ENCODE data around the gene ACD.

The ACD gene

DNA sequence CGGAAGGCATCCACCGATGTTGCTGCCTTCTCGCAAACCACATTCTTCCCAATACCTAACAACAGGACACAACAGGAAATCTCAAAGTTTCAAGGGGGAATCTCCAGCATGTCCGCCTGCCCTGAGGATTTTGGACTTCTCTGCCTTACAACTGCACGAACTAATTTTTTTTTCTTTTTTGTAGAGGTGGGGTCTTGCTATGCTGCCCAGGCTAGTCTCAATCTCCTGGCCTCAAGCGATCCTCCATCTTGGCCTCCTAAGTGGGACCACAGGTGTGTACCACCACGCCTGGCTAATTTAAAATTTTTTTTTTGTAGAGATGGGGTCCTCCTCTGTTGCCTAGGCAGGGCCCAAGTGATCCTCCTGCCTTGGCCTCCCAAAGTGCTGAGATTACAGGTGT, 15.9 kb upstream of the ACD start:
- DNase-seq (ENCODE audit: low spot score), result no peak

DNA sequence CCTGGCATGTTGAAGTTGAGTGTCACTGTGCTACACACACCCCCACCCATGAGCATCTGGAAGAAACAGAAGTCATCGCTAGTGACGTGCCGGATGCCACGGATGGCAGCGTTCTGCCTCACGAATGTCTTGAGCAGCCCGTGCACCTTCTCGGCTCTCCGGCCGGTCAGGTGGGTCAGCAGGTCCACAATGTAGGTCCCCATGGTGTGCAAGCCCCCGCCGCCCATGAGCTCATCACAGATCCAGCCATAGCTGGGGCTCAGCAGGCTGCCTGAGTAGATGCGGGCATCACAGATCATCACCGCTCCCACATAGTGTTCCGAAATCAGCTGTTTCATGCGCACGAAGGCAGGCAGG, 15.5 kb upstream of the ACD start:
- DNase-seq (ENCODE audit: low spot score), result no peak

DNA sequence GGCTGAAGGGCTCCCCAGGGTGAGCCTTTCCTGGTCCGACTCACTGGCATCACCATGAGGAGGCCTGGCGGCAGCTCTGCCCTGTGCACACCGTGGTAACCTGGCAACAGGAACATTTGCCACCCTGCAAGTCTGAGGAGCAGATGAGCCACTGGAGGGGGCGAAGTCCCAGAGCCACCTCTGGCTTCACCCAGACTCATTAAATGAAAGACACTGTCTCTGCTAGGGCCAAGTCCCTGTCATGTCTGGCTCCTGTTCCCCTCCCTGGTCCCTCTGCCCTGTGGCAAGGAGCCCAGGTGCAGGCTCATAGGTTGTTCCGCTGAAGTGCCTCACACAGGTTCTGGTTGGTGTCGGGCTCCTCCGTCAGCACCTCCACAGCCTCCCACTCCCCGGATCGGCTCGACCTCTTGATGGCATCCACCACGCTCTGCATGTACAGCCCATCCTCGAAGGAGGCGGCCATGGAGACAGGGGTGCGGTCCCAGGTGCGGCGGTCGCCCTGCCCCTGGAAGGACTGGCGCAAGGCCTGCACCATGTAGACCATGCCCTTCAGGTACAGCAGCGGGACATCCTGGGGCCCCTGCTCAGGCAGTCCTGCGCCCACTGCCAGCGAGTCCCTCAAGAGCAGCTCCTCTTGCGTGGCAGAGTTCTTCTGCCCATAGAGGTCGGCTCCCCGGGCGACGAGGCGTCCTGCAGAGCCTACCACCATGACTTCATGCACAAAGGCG, 15.0 kb upstream of the ACD start:
- DNase-seq (ENCODE audit: low spot score), result no peak

DNA sequence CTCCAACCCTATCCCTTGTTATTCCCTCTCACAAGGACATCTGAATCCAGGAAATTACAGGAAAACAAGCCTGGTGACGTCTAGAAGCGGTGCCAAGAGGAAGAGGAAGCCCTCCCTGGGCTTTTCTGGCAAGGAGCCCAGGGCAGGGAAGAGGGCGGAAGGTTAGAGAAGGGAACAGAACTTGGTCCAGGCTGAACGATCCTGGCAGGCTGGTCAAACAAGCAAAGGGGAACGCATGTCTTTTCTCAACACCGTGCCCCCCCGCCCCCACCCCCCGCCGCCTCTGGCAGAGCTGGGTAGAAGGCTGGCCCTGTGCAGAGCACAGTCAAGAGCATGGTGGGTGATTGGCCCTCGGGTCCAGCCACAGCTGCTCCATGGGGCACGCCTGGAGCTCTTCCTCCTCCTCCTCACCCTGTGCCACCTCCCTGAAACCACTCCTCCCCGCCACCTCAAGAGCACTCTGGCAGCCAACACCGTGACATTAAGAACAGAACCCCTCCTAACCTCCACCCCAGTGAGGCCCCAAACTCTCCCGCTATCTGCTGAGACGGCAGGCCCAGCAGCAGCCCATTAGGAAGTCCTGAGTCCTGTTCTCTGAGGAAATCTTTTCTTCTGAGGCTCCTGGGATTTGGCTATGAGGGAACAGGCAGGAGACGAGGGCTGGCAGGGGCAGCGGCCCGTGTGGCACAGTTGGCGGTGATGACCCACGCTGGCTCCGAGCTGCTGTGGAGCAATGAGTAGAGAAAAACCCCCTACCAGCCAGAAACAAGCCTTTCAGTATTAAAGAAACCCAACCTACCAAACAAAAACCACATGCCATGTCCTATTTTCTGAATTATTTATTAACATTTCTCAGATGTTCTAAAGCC, 13.9 kb upstream of the ACD start:
- no peak for DNase-seq (ENCODE audit: low spot score)

DNA sequence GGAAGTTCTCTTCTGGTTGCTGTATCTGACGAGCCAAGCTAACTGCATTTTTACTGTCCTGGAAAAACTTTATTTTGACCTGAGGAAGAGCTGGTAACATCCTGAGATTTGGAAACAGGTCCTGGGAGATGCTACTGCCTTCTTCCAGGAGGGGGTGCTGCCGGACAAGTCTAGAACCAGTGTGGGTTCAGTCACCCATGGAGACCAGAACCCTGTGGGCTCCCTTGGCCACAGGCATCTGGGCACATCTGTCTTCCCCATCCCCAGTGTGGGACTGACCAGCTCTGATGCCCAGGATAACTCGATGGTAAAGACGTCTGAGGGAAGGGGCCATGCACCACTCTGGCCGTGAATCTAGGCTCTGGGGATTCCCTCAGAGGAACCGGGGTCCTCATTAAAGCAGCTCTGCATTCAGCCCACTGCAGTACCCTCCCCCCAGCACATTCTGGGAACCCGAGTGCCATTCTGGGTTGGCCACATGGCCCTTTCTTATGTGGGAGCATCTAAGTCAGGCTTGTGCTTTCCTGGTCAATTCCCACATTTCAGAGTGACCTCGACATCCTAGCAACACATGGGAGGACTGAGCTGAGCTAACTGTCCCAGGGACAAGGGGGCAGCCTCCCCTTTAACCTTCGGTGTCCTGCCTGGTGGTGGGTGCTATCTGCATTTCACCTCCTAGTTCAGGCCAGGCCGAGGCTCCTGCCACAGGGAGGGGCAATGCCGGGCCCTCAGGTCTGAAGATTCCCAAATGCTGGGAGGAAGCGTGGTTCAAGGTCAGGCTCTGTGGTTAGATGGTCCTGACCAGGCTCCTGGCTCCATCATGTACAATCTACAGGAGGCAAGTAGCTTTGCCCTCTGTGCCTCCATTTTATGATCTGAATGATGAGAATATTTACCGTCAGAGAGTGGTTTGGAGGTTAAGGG, 12.9 kb upstream of the ACD start:
- DNase-seq (ENCODE audit: low spot score), result peak; percentile 90

DNA sequence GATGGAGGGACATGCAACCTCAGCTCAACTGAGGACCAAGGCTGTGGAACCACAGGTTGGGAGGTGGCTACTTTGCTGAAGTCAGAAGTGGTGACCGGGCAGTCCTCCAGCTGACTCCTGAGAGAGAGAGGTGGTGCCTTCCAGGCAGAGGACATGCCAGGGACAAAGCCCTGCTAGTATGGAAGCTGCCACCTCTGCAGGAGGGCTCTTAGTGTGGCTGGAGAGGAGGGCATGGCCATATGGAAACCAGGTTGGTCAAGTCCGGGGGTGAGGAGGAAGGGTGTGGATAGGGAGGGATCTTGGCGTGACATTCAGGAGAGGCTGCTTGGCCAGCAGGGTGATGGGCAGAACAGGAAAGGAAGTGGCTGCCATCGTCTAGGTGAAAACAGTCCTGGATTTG, 12.2 kb upstream of the ACD start:
- DNase-seq (ENCODE audit: low spot score), result no peak

DNA sequence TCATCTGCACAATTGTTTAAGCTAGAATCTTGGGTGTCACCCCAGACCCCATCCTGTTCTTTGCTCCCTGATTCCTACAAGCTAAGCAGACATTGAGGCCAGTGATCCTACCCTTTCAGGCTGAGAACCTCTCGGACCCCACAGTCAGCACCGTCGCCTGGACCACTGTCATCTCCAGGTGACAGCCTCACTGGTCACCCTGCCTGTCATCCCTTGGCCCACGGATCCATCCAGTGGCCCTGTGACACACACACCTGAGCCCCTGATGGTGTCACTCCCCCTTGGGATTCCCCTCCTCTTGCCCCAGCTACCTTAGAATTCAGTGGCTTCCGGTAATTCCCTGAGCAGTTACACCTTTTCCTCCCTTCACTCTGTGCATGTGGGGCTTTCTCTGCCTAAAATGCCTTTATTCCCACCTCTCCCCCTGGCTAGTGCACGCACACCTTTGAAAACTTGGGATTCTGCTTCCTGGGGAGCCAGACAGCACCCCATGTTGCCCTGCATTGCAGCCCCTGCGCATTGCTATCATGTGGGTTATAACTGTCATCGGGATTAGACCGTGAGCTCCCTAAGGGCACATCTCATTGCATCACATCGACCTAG, 9.5 kb upstream of the ACD start:
- no peak for DNase-seq (ENCODE audit: low spot score)

DNA sequence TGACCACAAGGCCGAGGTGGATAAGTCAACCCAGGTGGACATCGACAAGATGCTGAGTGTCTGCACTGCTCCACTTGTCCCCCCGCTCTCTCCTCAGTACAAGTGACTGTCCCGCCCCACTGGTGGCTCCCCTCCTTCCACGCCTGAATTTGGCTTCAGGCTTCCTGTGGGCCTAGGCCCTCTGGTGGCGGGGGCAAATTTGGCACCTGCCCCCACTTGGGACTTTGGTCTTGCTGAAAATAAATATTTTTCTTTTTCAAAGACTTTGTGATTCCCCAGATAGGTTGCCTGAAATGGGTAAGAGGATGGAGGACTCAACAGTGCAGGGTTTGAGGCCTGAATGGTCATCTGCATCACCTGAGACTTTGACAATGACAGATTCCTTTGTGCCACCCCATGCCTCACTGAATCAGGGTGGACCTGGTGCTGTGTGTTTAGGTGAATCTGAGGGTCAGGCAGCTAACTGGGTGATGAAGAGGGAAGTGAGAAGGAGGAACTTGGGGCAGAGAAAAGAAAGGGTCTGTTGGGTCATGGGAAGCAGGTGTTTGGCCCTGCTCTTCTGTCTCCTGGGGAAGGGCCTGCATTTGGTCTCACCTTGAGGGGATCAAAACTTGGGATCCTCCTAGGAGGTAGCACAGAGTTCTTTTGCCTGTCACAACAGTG, 8.6 kb upstream of the ACD start:
- no peak for DNase-seq (ENCODE audit: low spot score)

DNA sequence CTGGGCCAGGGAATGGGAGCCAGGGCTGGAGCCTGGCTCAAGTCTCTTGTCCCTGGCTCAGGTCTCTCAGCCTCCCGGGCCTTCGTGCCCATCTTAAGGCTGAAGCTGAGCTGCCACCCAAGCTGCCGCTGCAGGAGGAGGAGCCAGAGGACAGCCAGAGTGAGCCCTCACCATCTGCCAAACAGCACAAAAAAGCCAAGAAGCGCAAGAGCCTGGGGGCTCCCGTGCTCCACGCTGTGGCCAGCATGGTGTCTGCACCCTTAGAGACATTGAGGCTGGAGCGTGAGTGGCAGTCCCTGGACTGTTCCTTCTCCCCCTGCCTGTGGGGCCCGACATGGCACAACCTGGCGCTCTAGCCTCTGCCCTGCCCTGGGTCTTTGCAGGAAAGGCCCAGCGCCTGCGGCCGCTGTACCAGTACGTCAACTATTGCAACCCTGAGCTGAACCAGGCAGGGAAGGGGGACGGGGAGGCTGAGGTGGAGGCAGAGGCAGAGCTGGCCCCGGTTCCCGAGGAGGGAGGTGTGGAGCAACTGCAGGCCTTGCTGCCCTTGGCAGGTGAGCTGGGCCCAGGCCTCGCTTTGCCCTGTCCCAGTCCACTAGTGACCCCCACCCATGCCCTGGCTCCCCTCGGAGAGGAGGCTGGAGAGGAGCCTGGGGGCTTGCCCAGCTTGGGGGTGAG, 7.9 kb upstream of the ACD start:
- DNase-seq (ENCODE audit: low spot score), result peak; percentile 97

DNA sequence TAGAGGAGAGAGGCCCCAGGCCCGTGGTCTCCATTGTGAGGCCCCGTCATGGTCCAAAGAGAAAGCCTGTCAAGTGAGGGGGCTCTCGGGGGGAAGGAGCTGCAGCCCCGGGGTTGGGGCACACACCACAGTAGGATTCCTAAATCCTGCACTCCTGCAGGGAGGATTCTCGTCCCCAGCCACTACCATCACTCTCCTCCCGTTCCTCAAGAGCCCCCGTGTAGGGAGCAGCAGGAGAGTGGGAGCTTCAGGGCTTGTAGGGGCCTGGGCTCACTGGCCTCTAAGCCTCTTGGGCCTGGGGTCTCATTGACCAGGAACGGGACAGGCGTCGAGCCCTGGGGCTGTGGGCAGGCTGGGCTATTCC, 7.4 kb upstream of the ACD start:
- DNase-seq (ENCODE audit: low spot score), result no peak

DNA sequence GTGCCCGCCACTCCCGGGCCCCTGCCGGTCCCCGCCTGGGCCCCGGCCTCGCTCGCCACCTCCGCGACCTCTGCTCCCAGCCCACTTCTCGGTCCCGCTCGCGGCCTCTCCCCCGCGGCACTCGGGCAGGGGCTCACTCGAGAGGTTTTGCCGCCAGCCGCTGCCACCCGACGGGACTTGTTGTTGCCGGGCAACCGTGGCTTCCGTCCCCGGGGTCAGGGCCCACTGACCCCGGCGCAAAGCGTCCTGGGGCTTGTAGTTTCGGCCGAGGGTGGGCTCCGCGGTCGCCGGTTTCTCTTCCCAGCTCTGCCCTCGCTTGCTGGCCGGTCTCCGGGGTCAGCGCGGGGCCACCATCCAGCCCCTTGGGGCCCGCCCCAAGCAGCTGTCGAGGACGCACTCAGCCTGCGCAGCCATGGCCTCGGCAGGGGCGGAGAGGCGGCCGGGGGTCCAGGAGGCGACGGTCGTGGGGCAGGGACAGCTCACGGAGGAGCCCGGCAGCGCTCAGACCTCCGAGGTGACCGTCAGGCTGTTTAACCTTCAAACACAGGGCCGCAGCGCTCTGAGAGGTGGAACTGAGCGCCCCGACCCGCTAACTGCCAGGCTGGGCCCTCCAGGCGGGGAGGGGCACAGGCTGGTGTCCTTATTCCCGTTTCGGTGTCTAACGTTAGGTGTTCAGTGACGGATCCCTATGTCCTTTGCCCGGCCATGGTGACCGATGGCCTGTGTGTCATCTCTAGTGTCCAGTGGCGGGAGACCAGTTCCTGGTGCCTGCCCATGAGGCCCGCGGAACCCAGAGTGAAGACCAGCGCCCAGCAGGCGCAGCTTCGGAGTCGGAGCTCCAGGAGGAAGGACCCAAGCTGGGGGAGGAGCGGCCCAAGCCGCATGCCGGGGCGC, 6.7 kb upstream of the ACD start, which contains the start of the genes C16orf86 and ENKD1:
C16orf86 (plus strand) TSS at position 256 of the 894 bp plus-strand sequence; CDS start at position 413, 157 bp downstream.
ENKD1 (minus strand) TSS at position 192 of the 894 bp plus-strand sequence. CDS start 308 bp downstream, outside the sequence.
- DNase-seq (ENCODE audit: low spot score), result peak; percentile 89

DNA sequence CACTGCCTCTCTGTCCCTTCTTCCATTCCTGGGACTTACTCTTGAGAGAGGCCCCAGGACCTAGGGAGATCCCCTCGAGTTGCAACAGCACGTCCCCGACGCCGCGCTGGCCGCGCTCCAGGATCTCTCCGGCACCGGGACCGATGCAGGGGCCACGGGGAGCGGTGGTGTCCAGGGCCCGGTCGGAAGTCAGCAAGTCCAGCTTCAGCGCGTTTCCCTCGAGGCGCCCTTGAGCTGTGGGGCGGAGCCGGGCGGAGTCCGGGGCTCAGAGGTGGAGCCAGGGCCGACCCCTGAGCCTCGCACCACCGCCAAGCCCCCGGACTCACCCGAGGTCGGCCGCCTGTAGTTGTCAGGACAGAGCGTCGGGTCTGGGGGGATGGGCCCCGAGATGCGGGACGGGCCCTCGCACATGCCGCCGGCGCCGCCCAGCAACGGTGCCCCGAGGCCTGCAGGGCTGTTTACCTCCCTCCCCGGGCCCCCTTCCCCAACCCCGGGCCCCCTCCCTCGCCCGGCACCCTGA, 6.0 kb upstream of the ACD start:
- peak; percentile 15 for DNase-seq (ENCODE audit: low spot score)

DNA sequence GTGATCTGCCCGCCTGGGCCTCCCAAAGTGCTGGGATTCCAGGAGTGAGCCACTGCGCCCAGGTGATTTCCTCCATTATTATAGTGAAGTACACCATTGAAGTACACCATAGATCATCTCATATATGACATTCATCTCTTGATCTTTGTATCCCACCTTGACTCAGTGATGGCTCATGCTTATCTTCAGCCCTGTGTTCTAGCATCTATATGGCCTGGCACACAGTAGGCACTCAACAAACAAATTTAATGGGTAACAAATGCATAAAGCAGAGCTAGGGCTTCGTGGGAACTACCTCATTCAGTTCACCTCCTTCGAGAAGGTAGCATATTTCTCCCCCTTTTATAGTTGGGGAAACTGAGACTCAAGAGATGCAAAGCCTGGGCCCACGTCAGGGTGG, 5.5 kb upstream of the ACD start:
- no peak for DNase-seq (ENCODE audit: low spot score)

DNA sequence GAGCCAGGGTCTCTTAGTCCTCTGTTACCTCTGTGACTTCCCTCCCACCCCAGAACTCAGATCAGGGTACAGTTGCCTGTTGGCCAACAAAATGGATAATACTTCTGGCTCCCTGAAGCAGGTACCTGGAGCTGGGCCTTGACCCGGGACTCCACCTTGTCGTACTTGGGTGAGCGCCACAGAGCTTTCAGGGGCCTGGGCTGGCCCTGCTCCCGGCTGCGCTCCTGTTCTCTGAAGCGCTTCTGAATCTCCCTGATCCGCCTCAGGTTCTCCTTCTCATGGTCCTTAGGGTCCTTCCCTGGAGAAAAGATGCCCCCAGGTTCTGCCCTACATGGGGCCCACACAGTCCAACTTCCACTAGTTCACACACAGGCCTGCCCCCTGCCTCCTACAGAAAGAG, 4.8 kb upstream of the ACD start:
- no peak for DNase-seq (ENCODE audit: low spot score)

DNA sequence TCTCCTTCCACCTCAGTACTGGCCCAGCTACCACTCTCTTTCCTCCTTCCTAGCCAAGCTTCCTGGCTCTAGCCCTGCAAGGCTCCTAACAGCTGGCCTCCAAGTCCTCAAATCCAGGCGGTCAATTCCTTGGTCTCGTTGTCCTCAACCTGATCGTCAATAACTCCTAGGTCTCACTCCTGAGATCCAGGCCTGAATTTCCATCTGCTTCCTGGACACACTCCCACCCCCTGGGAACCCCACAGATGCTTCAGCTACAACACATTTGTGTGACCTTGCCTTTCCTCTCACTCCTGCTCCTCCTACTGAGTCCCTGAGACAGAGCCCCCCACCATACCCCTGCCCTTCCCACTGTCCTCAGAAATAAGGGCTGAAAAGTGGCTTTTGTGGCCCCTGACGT, 4.2 kb upstream of the ACD start:
- no peak for DNase-seq (ENCODE audit: low spot score)

DNA sequence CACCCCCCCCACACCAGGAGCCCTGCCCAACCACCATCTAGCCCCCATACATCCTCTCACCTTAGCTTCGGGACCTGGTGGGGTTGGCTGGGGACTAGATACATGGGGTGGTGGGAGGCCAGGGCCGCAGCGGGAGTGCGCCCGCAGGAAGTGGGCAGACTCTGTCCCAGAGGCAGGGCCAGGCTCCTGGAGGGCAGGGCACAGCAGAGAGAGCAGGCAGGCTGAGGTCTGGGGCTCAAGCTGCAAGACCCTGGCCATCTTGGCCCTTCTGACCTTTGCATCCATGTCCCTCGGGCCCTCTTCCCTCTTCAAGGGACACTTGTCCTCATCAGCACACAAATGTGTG, 3.8 kb upstream of the ACD start:
- no peak for DNase-seq (ENCODE audit: low spot score)

DNA sequence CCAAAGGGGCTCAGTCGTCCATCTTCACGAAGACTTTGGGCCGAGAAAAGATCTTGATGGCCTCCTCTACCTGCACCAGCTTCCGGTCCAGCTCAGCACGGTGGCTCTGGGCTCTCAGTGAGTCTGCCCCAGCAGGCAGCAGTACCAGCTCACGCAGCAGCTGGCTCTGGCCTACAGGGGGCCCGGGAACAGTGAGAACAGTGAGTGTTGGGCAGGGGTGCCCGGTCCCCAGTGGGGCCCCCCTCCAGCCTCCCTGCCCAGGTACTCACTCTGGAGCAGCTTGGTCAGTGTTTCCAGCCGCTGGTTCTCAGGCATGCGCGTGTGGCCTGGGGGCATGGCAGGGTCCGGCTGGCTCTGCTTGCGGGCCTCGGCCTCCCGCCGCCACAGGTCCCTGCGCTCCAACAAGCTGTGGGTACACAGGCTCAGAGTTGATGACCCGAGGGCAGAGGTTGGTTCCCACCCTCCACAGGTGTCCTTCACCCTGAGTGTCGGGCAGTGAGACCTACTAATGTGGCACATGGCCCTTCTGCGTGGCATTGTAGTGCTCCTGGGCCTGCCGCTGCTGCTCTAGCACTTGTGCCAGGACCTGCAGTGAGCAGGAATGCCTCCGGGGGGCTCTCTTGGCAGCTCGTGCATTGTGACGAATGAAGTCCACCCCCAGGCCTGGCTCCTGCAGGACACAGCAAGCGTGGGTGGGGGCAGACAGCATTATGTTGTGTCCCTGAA, 3.3 kb upstream of the ACD start:
- DNase-seq (ENCODE audit: low spot score), result no peak

DNA sequence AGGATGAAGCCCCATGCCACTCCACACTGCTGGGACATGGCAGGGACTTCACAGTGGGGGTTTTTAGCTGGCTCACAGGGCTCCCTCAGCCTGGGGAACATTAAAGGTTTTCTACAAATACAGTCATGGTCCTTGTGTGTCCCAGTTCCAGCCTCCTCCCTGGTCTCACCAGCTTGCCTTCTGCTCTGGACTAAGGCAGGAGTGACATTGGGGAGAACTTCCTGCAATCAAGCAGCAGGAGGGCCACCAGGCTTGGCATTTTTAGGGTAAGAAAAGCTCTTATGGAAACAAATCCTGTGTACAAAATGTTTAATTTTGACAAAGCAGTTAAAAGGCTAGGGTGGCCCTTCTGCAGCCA, 2.6 kb upstream of the ACD start:
- DNase-seq (ENCODE audit: low spot score), result no peak
